ENCODE results near the gene ASPDH. TPM values are rescaled to one million over a fixed set of nuclear protein-coding genes. Genes with fewer than 3 reads are reported as not detected.

ASPDH gene
- total and polyA plus RNA-seq, 2 of the 4 experiments (the other 2 are of a cell fraction) = not detected

DNA sequence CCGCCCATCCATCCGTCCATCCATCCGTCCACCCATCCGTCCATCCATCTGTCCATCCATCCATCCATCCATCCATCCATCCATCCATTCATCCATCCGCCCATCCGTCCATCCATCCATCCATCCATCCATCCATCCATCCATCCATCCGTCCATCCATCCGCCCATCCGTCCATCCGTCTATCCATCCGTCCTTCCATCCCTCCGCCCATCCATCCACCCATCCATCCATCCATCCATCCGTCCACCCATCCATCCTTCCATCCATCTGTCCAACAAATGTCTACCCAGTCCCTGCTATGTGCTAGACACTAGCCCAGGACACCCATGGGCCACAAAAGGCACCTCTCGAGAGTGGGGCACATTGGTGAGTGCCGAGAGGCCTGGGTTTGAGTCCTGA, 38.8 kb upstream of the ASPDH start:
- Histone ChIP-seq H4K5ac (ENCODE audit: low read depth, low read length) (no peak overlapping the region), H3K9me1 (ENCODE audit: insufficient read depth, low read length) (no peaks in the 10 kb centered on the region), H3K79me1 (ENCODE audit: low read depth in 1 of 2, low read length in 2 of 2) (no peaks in the 10 kb centered on the region), H4K20me1 (ENCODE audit: insufficient read depth, low read length) (no peaks in the 10 kb centered on the region), H2BK20ac (ENCODE audit: low read depth, low read length) (no peak overlapping the region), H3K18ac (ENCODE audit: low read depth, low read length) (no peak overlapping the region), H3K4me3 (ENCODE audit: insufficient read depth, low read depth, low read length) (no peak overlapping the region), H3K36me3 (ENCODE audit: control insufficient read depth, insufficient read depth, low read length) (no peaks in the 10 kb centered on the region), H2AFZ (replicated peaks; ENCODE audit: low read length, poor library complexity) (no peak overlapping the region), H3K9me3 (ENCODE audit: control insufficient read depth, insufficient read depth, low read length) (no peaks in the 10 kb centered on the region), H3K56ac (ENCODE audit: extremely low read depth, insufficient read depth, low read length) (no peak overlapping the region), H3K4ac (ENCODE audit: low read depth, low read length) (no peak overlapping the region), H3K27me3 (ENCODE audit: control insufficient read depth, insufficient read depth, low read length) (peaks cover 37% of the 10 kb centered on the region), H2BK15ac (ENCODE audit: low read depth, low read length) (no peak overlapping the region), H3K9ac (ENCODE audit: low read depth, low read length) (no peak overlapping the region), H3K4me1 (ENCODE audit: control insufficient read depth, insufficient read depth, low read length) (no peaks in the 10 kb centered on the region; the same call in 1 of the 2 replicates), H2BK120ac (ENCODE audit: low read depth, low read length) (no peak overlapping the region), H3K27ac (ENCODE audit: insufficient read depth, low read length) (no peak overlapping the region), H3K14ac (replicated peaks; ENCODE audit: low read depth, low read length) (no peak overlapping the region), H2AK9ac (replicated peaks; ENCODE audit: low read depth, low read length, poor library complexity) (no peak overlapping the region), H4K91ac (ENCODE audit: insufficient read depth, low read depth, low read length) (no peak overlapping the region), H3K4me2 (ENCODE audit: low read depth, low read length) (no peak overlapping the region), H2BK5ac (ENCODE audit: low read depth, low read length, poor library complexity, severe bottlenecking) (no peak overlapping the region), H3K23ac (ENCODE audit: low read depth, low read length) (no peak overlapping the region), H4K8ac (ENCODE audit: low read depth in 2 of 2, low read length in 2 of 2) (no peak overlapping the region), H2AK5ac (ENCODE audit: low read depth, low read length) (no peak overlapping the region)
- TF ChIP-seq SMC3 (IDR thresholded peaks at IDR 0.05; ENCODE audit: low read depth, low read length) (no peak), ELK1 (IDR thresholded peaks at IDR 0.05; ENCODE audit: borderline replicate concordance, low read depth, low read length) (no peak), RCOR1 (IDR thresholded peaks at IDR 0.05; ENCODE audit: insufficient replicate concordance, low read length) (no peak), CHD1 (IDR thresholded peaks at IDR 0.05; ENCODE audit: low read depth, low read length) (no peak), MXI1 (IDR thresholded peaks at IDR 0.05; ENCODE audit: borderline replicate concordance, low read depth, low read length) (no peak), FOS (IDR thresholded peaks at IDR 0.05; ENCODE audit: low read depth, low read length) (no peak), MAFK (IDR thresholded peaks at IDR 0.05; ENCODE audit: low read depth, low read length) (no peak), NFE2L2 (IDR thresholded peaks at IDR 0.05; ENCODE audit: low read depth, low read length) (no peak), CEBPB (IDR thresholded peaks at IDR 0.05; ENCODE audit: low read depth, low read length) (no peak), BHLHE40 (IDR thresholded peaks at IDR 0.05; ENCODE audit: low read depth, low read length) (no peak), RAD21 (IDR thresholded peaks at IDR 0.05; ENCODE audit: low read length) (no peak), MAZ (IDR thresholded peaks at IDR 0.05; ENCODE audit: borderline replicate concordance, low read depth, low read length) (no peak), RFX5 (IDR thresholded peaks at IDR 0.05; ENCODE audit: low read depth, low read length) (no peak)
- TF ChIP-seq, protein P1, sequence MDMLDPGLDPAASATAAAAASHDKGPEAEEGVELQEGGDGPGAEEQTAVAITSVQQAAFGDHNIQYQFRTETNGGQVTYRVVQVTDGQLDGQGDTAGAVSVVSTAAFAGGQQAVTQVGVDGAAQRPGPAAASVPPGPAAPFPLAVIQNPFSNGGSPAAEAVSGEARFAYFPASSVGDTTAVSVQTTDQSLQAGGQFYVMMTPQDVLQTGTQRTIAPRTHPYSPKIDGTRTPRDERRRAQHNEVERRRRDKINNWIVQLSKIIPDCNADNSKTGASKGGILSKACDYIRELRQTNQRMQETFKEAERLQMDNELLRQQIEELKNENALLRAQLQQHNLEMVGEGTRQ (IDR thresholded peaks at IDR 0.05; ENCODE audit: low read depth, low read length) = no peak
- TF ChIP-seq, protein P2, sequence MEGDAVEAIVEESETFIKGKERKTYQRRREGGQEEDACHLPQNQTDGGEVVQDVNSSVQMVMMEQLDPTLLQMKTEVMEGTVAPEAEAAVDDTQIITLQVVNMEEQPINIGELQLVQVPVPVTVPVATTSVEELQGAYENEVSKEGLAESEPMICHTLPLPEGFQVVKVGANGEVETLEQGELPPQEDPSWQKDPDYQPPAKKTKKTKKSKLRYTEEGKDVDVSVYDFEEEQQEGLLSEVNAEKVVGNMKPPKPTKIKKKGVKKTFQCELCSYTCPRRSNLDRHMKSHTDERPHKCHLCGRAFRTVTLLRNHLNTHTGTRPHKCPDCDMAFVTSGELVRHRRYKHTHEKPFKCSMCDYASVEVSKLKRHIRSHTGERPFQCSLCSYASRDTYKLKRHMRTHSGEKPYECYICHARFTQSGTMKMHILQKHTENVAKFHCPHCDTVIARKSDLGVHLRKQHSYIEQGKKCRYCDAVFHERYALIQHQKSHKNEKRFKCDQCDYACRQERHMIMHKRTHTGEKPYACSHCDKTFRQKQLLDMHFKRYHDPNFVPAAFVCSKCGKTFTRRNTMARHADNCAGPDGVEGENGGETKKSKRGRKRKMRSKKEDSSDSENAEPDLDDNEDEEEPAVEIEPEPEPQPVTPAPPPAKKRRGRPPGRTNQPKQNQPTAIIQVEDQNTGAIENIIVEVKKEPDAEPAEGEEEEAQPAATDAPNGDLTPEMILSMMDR (conservative IDR thresholded peaks at IDR 0.05; ENCODE audit: low read depth, low read length) = no peak
- POLR2A ChIA-PET (ENCODE audit: unreplicated experiment) = no interaction called here
- no peak for DNase-seq
- no peak for ATAC-seq (ENCODE audit: low read depth)
- intact Hi-C loops (cut with micrococcal nuclease) (no loop called here), dilution Hi-C loops (cut with HindIII; ENCODE audit: low sequenced_read_pairs, unreplicated experiment) (no loop called here), in situ Hi-C loops (cut with MboI; ENCODE audit: low sequenced_read_pairs) (no loop called here)
- CTCF ChIA-PET = no interaction called here
- 67 to 100% methylated on average over 6 to 7 of the region's 15 CpGs for whole genome bisulfite sequencing, 2 experiments (ENCODE audit: extremely low coverage in 2 of 2, insufficient read length in 1 of 2)
- no TSS peak for BruUV-seq (replicated peaks)
